DMS53 (cell line): ENCODE results near the gene TESMIN.

Source experiments
- DNase-seq: peaks from one replicate; lab custom pipeline; 2025; lab: John Stamatoyannopoulos, UW

TESMIN gene

GRCh38 chr11:68709062-68709461 lies 42.3 kb downstream of the TESMIN start:
- DNase-seq = no peak

GRCh38 chr11:68707527-68707926 lies 43.8 kb downstream of the TESMIN start:
- no peak for DNase-seq

- DNase-seq = no peak
Measured at GRCh38 chr11:68704887-68705286, 46.4 kb downstream of the TESMIN start.

GRCh38 chr11:68698993-68699392 lies 52.3 kb downstream of the TESMIN start:
- DNase-seq = no peak

- DNase-seq = no peak
Measured at GRCh38 chr11:68695531-68695930, 55.8 kb downstream of the TESMIN start.

GRCh38 chr11:68694431-68695297 lies 56.7 kb downstream of the TESMIN start:
- DNase-seq = no peak

- no peak for DNase-seq
Measured at GRCh38 chr11:68693484-68693882, 57.8 kb downstream of the TESMIN start.

GRCh38 chr11:68692871-68693483 lies 58.3 kb downstream of the TESMIN start:
- no peak for DNase-seq

- DNase-seq = no peak
Measured at GRCh38 chr11:68692115-68692514, 59.2 kb downstream of the TESMIN start.

GRCh38 chr11:68691402-68691784 lies 59.9 kb downstream of the TESMIN start:
- no peak for DNase-seq

- DNase-seq = no peak
Measured at GRCh38 chr11:68690671-68691401, 60.5 kb downstream of the TESMIN start.

- no peak for DNase-seq
Measured at GRCh38 chr11:68689737-68690625, 61.3 kb downstream of the TESMIN start.

- no peak for DNase-seq
Measured at GRCh38 chr11:68688881-68689280, 62.4 kb downstream of the TESMIN start.

GRCh38 chr11:68687986-68688385 lies 63.3 kb downstream of the TESMIN start:
- DNase-seq = no peak

GRCh38 chr11:68687311-68687710 lies 64.0 kb downstream of the TESMIN start:
- no peak for DNase-seq

GRCh38 chr11:68686486-68686885 lies 64.8 kb downstream of the TESMIN start:
- DNase-seq = no peak

GRCh38 chr11:68685656-68686380 lies 65.5 kb downstream of the TESMIN start:
- DNase-seq = no peak

GRCh38 chr11:68684385-68685356 lies 66.6 kb downstream of the TESMIN start, which contains the start of gene GAL:
TSS of gene GAL (plus strand) at chr11:68684544. CDS start at chr11:68684924, 380 bp downstream.
- peak; percentile 81 for DNase-seq

GRCh38 chr11:68683536-68684384 lies 67.6 kb downstream of the TESMIN start:
- no peak for DNase-seq
